Lung (tissue), 12 donors: ENCODE measurements around the gene KDM2B. TPM values are rescaled to one million over a fixed set of nuclear protein-coding genes. Genes with fewer than 3 reads are reported as not detected.

Experiments
- ATAC-seq: fragments of 200-7000 bp; cut with Tn5 transposase; one replicate; pipeline ENCODE4 v1.9.1; 2020; ENCODE audit warnings: moderate number of reproducible peaks; ENCODE audit not compliant: insufficient read depth, low FRiP score
- DNase-seq, 3 donors: peaks; one replicate each; pipeline ENCODE4 v3.0.0-alpha.2; 2013 to 2017
- H3K27ac ChIP-seq, 2 donors: one replicate each; pipeline ENCODE4 v1.5.1; 2013; ENCODE audit warnings: mild to moderate bottlenecking in 2 of 2, moderate library complexity in 2 of 2, control low read depth in 1 of 2, inconsistent platforms in 1 of 2, low read depth in 1 of 2, low read length in 1 of 2
- H3K27me3 ChIP-seq, 3 donors: one replicate each; pipeline ENCODE4 v1.5.1; 2013; ENCODE audit warnings: low read length in 2 of 3; ENCODE audit not compliant: control insufficient read depth in 3 of 3, insufficient read depth in 3 of 3
- H3K36me3 ChIP-seq, 4 donors: one replicate each; pipeline ENCODE4 v1.5.1; 2013; ENCODE audit warnings: low read length in 4 of 4, mild to moderate bottlenecking in 1 of 4, moderate library complexity in 1 of 4; ENCODE audit not compliant: control insufficient read depth in 4 of 4, insufficient read depth in 4 of 4
- H3K4me1 ChIP-seq, 5 donors: one replicate each; pipeline ENCODE4 v1.5.1; 2013; ENCODE audit warnings: low read length in 5 of 5, mild to moderate bottlenecking in 2 of 5, moderate library complexity in 1 of 5; ENCODE audit not compliant: control insufficient read depth in 5 of 5, insufficient read depth in 5 of 5
- H3K4me3 ChIP-seq: one replicate; pipeline ENCODE4 v1.5.1; 2013; ENCODE audit warnings: mild to moderate bottlenecking, control low read depth, moderate library complexity
- H3K9ac ChIP-seq, 2 donors: one replicate each; pipeline ENCODE4 v1.5.1; 2013; ENCODE audit warnings: low read length in 2 of 2, control low read depth in 1 of 2; ENCODE audit not compliant: insufficient read depth in 1 of 2
- H3K9me3 ChIP-seq, 4 donors: one replicate each; pipeline ENCODE4 v1.5.1; 2013; ENCODE audit warnings: low read length in 3 of 4, mild to moderate bottlenecking in 1 of 4, moderate library complexity in 1 of 4; ENCODE audit not compliant: control insufficient read depth in 4 of 4, insufficient read depth in 3 of 4
- WGBS, 2 donors: extraction: QIAGEN DNeasy Blood & Tissue Kit; methylation state at CpG; one replicate each; pipeline ENCODE4 v1.1.7; 2013; 5-methylcytosine and 5-hydroxymethylcytosine counted together
- polyA plus RNA-seq, 2 donors: library from polyadenylated mRNA; stranded (reverse); fragments of 200-250 nt; gene quantifications; one replicate each; pipeline ENCODE4 v1.2.1, GENCODE V29; 2013
- total RNA-seq, 2 donors: library from RNA; depleted of rRNA in 1 of 2; stranded (reverse); fragments of >200 nt in 1 of 2; gene quantifications; one replicate each; pipeline ENCODE4 v1.2.1, GENCODE V29; 2014 to 2021
- TF ChIP-seq, protein P1 (sequence below): IDR thresholded peaks from 2 replicates; pipeline ENCODE4 v1.5.1; 2012; ENCODE audit warnings: mild to moderate bottlenecking; ENCODE audit errors: control extremely low read depth, extremely low read depth
- donor health status: control.
- donor health status: control.
- donor health status: Bipolar disorder and iron deficiency.
- donor health status: healthy.
- donor health status: DM: yes; HTN: yes; CAD: no.

The KDM2B gene
- total and polyA plus RNA-seq, 4 donors: 13.8 to 44.5 (median 24.6) TPM

GRCh38 chr12:121596526-121596925, 15.7 kb upstream of the KDM2B start:
- no peak for DNase-seq
- H3K4me3 ChIP-seq: no peak overlapping the region
- no peaks in the 10 kb centered on the region for H3K9me3 ChIP-seq
- no peaks in the 10 kb centered on the region for H3K4me1 ChIP-seq
- H3K27ac ChIP-seq: no peak overlapping the region
- H3K9ac ChIP-seq: no peak overlapping the region
- no peaks in the 10 kb centered on the region for H3K36me3 ChIP-seq
- TF ChIP-seq, protein P1, sequence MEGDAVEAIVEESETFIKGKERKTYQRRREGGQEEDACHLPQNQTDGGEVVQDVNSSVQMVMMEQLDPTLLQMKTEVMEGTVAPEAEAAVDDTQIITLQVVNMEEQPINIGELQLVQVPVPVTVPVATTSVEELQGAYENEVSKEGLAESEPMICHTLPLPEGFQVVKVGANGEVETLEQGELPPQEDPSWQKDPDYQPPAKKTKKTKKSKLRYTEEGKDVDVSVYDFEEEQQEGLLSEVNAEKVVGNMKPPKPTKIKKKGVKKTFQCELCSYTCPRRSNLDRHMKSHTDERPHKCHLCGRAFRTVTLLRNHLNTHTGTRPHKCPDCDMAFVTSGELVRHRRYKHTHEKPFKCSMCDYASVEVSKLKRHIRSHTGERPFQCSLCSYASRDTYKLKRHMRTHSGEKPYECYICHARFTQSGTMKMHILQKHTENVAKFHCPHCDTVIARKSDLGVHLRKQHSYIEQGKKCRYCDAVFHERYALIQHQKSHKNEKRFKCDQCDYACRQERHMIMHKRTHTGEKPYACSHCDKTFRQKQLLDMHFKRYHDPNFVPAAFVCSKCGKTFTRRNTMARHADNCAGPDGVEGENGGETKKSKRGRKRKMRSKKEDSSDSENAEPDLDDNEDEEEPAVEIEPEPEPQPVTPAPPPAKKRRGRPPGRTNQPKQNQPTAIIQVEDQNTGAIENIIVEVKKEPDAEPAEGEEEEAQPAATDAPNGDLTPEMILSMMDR: no peak
- ATAC-seq: no peak
- H3K27me3 ChIP-seq: no peaks in the 10 kb centered on the region
- WGBS, 2 donors: 95 to 99% methylated on average over 5 of the region's 5 CpGs

- Histone ChIP-seq H3K4me3 (no peak overlapping the region), H3K27me3 (no peaks in the 10 kb centered on the region), H3K36me3 (no peaks in the 10 kb centered on the region), H3K9me3 (no peaks in the 10 kb centered on the region), H3K4me1 (peaks cover 0 to 5% (median 2%) of the 10 kb centered on the region in 5 donors), H3K27ac (no peak overlapping the region), H3K9ac (no peak overlapping the region)
- ATAC-seq (no peak), DNase-seq (no peak)
- TF ChIP-seq, protein P1: no peak
- WGBS, 2 donors: 97% methylated on average over 12 of the region's 12 CpGs
Observed at GRCh38 chr12:121595520-121595919, 14.7 kb upstream of the KDM2B start.

- ATAC-seq: no peak
- TF ChIP-seq, protein P1: no peak
- H3K4me3 ChIP-seq: no peak overlapping the region
- peaks cover 0 to 8% (median 2%) of the 10 kb centered on the region in 5 donors for H3K4me1 ChIP-seq
- no peaks in the 10 kb centered on the region for H3K36me3 ChIP-seq
- no peaks in the 10 kb centered on the region for H3K9me3 ChIP-seq
- no peaks in the 10 kb centered on the region for H3K27me3 ChIP-seq
- 80 to 85% methylated on average over 4 of the region's 4 CpGs for WGBS, 2 donors
- no peak overlapping the region for H3K27ac ChIP-seq
- no peak for DNase-seq
- no peak overlapping the region for H3K9ac ChIP-seq
Observed at GRCh38 chr12:121592320-121592719, 11.5 kb upstream of the KDM2B start.
